Activated CD8-positive, alpha-beta T cell treated with anti-CD3 and anti-CD28 coated beads for 36 hours (primary cell): ENCODE data around the gene MLXIP. TPM values are rescaled to one million over a fixed set of nuclear protein-coding genes. Genes with fewer than 3 reads are reported as not detected.

Experiments used
- ATAC-seq: fragments of 200-7000 bp; cut with Tn5 transposase; one replicate; pipeline ENCODE4 v1.10.0; 2021; ENCODE audit warnings: mild to moderate bottlenecking, moderate library complexity
- CTCF ChIA-PET: fragments of 350-600 bp; sonication (Branson Sonifier 250); formaldehyde crosslinking; loops from one replicate; lab custom pipeline; 2021; ENCODE audit warnings: antibody characterized with exemption; lab: Charles Lee
- POLR2A ChIA-PET: fragments of 350-600 bp; sonication (Branson Sonifier 250); formaldehyde crosslinking; loops from one replicate; lab custom pipeline; 2021; ENCODE audit warnings: antibody characterized with exemption; lab: Charles Lee
- DNase-seq: peaks from one replicate; pipeline ENCODE4 v3.0.0-alpha.2; 2020
- H3K27ac Mint-ChIP-seq: one replicate; pipeline ENCODE4 v1.8.0; 2021; ENCODE audit warnings: mild to moderate bottlenecking, mixed read lengths
- H3K27me3 Mint-ChIP-seq: one replicate; pipeline ENCODE4 v1.8.0; 2021; ENCODE audit warnings: mixed read lengths
- H3K36me3 Mint-ChIP-seq: one replicate; pipeline ENCODE4 v1.8.0; 2021; ENCODE audit warnings: low read depth, mixed read lengths
- H3K4me1 Mint-ChIP-seq: one replicate; pipeline ENCODE4 v1.8.0; 2021; ENCODE audit warnings: low read depth, mixed read lengths
- H3K4me3 Mint-ChIP-seq: one replicate; pipeline ENCODE4 v1.8.0; 2021; ENCODE audit warnings: mild to moderate bottlenecking, moderate library complexity, mixed read lengths
- H3K9me3 Mint-ChIP-seq: one replicate; pipeline ENCODE4 v1.8.0; 2021; ENCODE audit warnings: mixed read lengths
- intact Hi-C: fragments of 100-400 bp; cut with micrococcal nuclease; formaldehyde crosslinking; loops from one replicate; pipeline ENCODE4 v1.10.0; 2022
- total RNA-seq, 2 experiments: library from RNA; stranded (reverse); gene quantifications; one replicate each; pipeline ENCODE4 v1.2.3, GENCODE V29; 2021
- TF ChIP-seq, protein P1 (sequence below): fragments of 200-600 bp; IDR thresholded peaks from one replicate; pipeline ENCODE4 v1.8.0; 2022; ENCODE audit warnings: antibody characterized with exemption, mild to moderate bottlenecking

Gene MLXIP
- total RNA-seq, 2 experiments from 2014 or later: 26.0 to 28.7 TPM

DNA sequence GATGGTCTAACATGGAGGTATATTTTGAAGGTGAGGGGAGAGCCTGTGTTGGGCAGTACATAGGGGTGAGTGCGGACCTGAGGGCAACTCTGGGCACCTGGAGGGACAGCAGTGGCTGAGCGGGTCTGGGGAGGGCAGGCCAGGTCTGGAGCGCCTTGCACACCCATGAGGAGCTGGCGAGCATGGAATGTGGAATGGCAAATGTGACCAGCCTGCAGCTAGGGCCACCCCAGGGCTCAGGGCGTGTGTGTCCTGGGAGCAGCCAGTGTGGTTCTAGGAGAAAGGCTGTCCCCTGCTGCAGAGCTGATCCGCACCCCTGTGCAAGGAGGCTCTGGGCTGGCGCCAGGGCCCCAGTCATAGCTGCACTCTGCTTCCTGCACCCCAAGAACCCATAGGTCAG, 32.4 kb upstream of the MLXIP start:
- intact Hi-C loops: no loop called here

DNA sequence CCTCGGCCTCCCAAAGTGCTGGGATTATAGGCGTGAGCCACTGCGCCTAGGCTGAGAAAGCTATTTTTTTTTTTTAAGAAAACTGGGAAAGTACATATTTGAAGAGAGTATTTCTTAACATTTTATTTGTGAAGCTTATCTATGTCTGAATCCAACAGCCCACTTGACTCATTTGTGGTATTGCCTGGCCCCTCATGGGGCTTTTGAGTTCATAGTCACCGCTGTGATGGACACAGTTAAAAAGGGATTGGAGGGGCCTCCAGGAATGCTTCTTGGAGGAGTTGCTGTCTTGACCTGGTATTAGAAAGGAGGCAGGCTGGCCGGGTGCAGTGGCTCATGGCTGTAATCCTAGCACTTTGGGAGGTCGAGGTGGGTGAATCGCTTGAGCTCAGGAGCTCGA, 30.4 kb upstream of the MLXIP start:
- H3K4me3 Mint-ChIP-seq: no peak overlapping the region
- H3K27me3 Mint-ChIP-seq: no peaks in the 10 kb centered on the region
- ChIA-PET CTCF (interaction anchor here (1.0 kb wide), 1 partner anchor 143 kb away, joined by 3 read pairs; no protein-coding TSS in a partner anchor), POLR2A (no interaction called here)
- intact Hi-C loops: no loop called here
- no peaks in the 10 kb centered on the region for H3K9me3 Mint-ChIP-seq
- DNase-seq: no peak
- TF ChIP-seq, protein P1, sequence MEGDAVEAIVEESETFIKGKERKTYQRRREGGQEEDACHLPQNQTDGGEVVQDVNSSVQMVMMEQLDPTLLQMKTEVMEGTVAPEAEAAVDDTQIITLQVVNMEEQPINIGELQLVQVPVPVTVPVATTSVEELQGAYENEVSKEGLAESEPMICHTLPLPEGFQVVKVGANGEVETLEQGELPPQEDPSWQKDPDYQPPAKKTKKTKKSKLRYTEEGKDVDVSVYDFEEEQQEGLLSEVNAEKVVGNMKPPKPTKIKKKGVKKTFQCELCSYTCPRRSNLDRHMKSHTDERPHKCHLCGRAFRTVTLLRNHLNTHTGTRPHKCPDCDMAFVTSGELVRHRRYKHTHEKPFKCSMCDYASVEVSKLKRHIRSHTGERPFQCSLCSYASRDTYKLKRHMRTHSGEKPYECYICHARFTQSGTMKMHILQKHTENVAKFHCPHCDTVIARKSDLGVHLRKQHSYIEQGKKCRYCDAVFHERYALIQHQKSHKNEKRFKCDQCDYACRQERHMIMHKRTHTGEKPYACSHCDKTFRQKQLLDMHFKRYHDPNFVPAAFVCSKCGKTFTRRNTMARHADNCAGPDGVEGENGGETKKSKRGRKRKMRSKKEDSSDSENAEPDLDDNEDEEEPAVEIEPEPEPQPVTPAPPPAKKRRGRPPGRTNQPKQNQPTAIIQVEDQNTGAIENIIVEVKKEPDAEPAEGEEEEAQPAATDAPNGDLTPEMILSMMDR: no peak
- no peaks in the 10 kb centered on the region for H3K4me1 Mint-ChIP-seq
- no peak overlapping the region for H3K27ac Mint-ChIP-seq
- H3K36me3 Mint-ChIP-seq: no peaks in the 10 kb centered on the region
- ATAC-seq: no peak

More for the DNA sequence above, 32.4 kb upstream of the MLXIP start:
- Mint-ChIP-seq H3K9me3 (no peaks in the 10 kb centered on the region), H3K27ac (no peak overlapping the region), H3K36me3 (no peaks in the 10 kb centered on the region), H3K27me3 (no peaks in the 10 kb centered on the region), H3K4me3 (no peak overlapping the region), H3K4me1 (no peaks in the 10 kb centered on the region)
- TF ChIP-seq, protein P1: no peak
- DNase-seq (no peak), ATAC-seq (no peak)
- ChIA-PET CTCF (interaction anchor here (0.8 to 1.0 kb wide), 2 partner anchors 8 to 77 kb away, joined by 3 to 4 read pairs; no protein-coding TSS in a partner anchor), POLR2A (no interaction called here)

DNA sequence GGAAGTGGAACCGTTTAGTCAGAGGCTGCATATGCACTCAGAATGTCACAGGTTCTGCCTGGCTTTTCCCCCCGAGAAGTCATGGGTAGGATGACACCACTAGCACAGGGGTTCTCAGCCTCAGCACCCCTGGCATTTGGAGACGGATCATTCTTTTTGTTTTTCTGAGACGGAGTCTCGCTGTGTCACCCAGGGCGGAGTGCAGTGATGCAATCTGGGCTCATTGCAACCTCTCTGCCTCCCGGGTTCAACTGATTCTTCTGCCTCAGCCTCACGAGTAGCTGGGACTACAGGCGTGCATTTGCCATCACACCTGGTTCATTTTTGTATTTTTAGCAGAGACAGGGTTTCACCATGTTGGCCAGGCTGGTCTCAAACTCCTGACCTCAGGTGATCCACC, 28.7 kb upstream of the MLXIP start:
- TF ChIP-seq, protein P1: no peak
- Mint-ChIP-seq H3K27me3 (no peaks in the 10 kb centered on the region), H3K27ac (no peak overlapping the region), H3K4me3 (no peak overlapping the region), H3K9me3 (no peaks in the 10 kb centered on the region), H3K36me3 (no peaks in the 10 kb centered on the region), H3K4me1 (peaks cover 4% of the 10 kb centered on the region)
- ATAC-seq (no peak), DNase-seq (no peak)
- POLR2A ChIA-PET: no interaction called here
- CTCF ChIA-PET: no interaction called here
- intact Hi-C loops: loop anchor here (10.0 kb wide), 1 partner anchor 145 kb away; no protein-coding TSS in a partner anchor

DNA sequence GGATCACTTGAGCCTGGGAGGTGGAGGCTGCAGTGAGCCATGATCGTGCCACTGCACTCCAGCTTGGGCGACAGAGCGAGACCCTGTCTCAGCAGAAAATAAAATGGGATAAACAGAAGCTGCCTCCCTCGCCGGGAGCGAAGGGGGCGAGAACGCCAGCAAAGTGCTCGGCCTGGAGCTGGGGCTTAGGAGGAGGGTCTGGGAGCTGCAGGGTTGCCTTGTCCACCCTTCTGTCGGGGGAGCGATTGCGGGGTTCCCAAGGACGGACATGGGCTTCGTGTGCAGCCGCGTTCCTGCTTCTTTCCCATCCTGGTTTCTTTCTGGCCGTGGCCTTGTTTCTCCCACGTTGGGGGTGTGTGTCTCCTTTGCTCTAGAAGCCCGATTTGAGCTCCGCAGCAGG, 27.9 kb upstream of the MLXIP start:
- H3K4me3 Mint-ChIP-seq: no peak overlapping the region
- ATAC-seq: no peak
- ChIA-PET POLR2A (no interaction called here), CTCF (interaction anchor here (0.7 to 2.1 kb wide), 4 partner anchors 12 to 305 kb away, joined by 3 to 7 read pairs (median 3); no protein-coding TSS in a partner anchor)
- no peaks in the 10 kb centered on the region for H3K27me3 Mint-ChIP-seq
- H3K4me1 Mint-ChIP-seq: peaks cover 4% of the 10 kb centered on the region
- H3K27ac Mint-ChIP-seq: no peak overlapping the region
- H3K36me3 Mint-ChIP-seq: no peaks in the 10 kb centered on the region
- intact Hi-C loops: loop anchor here (10.0 kb wide), 1 partner anchor 144 kb away; no protein-coding TSS in a partner anchor
- DNase-seq: no peak
- H3K9me3 Mint-ChIP-seq: no peaks in the 10 kb centered on the region
- TF ChIP-seq, protein P1: no peak

DNA sequence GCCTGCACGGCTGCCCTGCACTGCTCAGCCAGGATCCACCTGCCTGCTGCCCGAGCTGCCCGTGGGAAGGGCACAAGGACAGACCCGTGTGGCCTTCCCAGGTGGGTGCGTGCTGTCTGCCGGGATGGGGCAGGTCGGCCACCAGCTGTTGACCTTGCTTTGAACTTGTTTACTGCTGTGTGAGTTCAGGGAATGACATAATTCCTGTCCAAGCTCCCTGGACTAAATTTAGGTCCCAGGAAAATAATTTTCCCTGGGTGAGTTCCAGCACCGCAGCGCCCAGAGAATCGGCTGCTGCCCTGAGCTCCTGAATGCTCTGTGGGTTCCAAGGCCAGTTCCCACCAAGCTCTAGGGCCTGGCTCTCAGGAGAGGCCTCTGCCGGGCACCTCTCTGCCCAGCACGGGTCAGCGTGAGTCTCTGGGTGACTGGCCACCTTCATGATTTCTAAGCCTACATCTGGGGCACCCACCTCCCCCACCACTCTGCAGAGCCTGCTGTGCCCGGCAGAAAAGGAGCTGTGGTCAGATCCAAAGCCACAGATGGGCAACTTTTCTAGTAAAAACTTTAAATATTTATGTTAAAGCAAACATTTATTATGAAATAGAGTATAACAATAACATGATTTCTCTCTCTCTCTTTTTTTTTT, 27.2 kb upstream of the MLXIP start:
- no peaks in the 10 kb centered on the region for H3K36me3 Mint-ChIP-seq
- no peaks in the 10 kb centered on the region for H3K27me3 Mint-ChIP-seq
- no peak overlapping the region for H3K27ac Mint-ChIP-seq
- no peak overlapping the region for H3K4me3 Mint-ChIP-seq
- ChIA-PET POLR2A (interaction anchor here (1.1 kb wide), 1 partner anchor 71 kb away, joined by 3 read pairs; no protein-coding TSS in a partner anchor), CTCF (interaction anchor here (0.7 to 2.1 kb wide), 5 partner anchors 12 to 304 kb away, joined by 3 to 7 read pairs (median 3); no protein-coding TSS in a partner anchor)
- peaks cover 4% of the 10 kb centered on the region for H3K4me1 Mint-ChIP-seq
- intact Hi-C loops: loop anchor here (10.0 kb wide), 1 partner anchor 143 kb away; no protein-coding TSS in a partner anchor
- TF ChIP-seq, protein P1: no peak
- no peaks in the 10 kb centered on the region for H3K9me3 Mint-ChIP-seq
- no peak for ATAC-seq
- DNase-seq: no peak
